Measurements from ENCODE around the gene RFX2. TPM values are rescaled to one million over a fixed set of nuclear protein-coding genes. Genes with fewer than 3 reads are reported as not detected.

Gene RFX2
- total and polyA plus RNA-seq, 9 of the 15 experiments (the other 6 are each of a cell fraction or from before 2014, with no cell fraction given), result 3.6 to 18.7 (median 8.7) TPM

- TF ChIP-seq MEF2A (IDR thresholded peaks at IDR 0.05; ENCODE audit: control insufficient read depth, low read depth, low read length) (no peak), FOXJ2 (tag; IDR thresholded peaks at IDR 0.05) (peak; percentile 100), ZNF699 (CRISPR knock-in tag; IDR thresholded peaks at IDR 0.05; ENCODE audit: insufficient replicate concordance) (no peak), C11orf30 (IDR thresholded peaks at IDR 0.05; ENCODE audit: low read depth) (no peak), RCOR1 (IDR thresholded peaks at IDR 0.05; ENCODE audit: borderline replicate concordance in 1 of 2, low read depth in 2 of 2, low read length in 2 of 2) (peak in 1 of 2 experiments; percentile 71; a peak in 2 of 4 replicates), MTA2 (IDR thresholded peaks at IDR 0.05; ENCODE audit: low read depth) (0 out of 2 replicates have a peak, but pooled peaks have one; percentile 39), MCM7 (IDR thresholded peaks at IDR 0.05) (no peak), THRAP3 (IDR thresholded peaks at IDR 0.05; ENCODE audit: borderline replicate concordance) (no peak), BRD9 (IDR thresholded peaks at IDR 0.05; ENCODE audit: low read depth, partially characterized antibody) (no peak), CHD2 (IDR thresholded peaks at IDR 0.05; ENCODE audit: low read depth, low read length) (no peak; the same call in 1 of the 2 replicates), NFYB (IDR thresholded peaks at IDR 0.05; ENCODE audit: extremely low read depth, insufficient read length) (no peak), CTBP1 (IDR thresholded peaks at IDR 0.05; ENCODE audit: borderline replicate concordance) (peak; percentile 63; the same call in 1 of the 2 replicates), BHLHE40 (IDR thresholded peaks at IDR 0.05; ENCODE audit: low read length) (peak; percentile 81), CBFA2T2 (conservative IDR thresholded peaks at IDR 0.05) (peak; percentile 45; the same call in 1 of the 2 replicates), NELFE (IDR thresholded peaks at IDR 0.05; ENCODE audit: insufficient read depth, insufficient read length) (no peak), HES1 (IDR thresholded peaks at IDR 0.05; ENCODE audit: low read depth) (peak; percentile 72; the same call in 1 of the 2 replicates), XRCC3 (IDR thresholded peaks at IDR 0.05) (no peak), KAT2B (IDR thresholded peaks at IDR 0.05; ENCODE audit: low read depth, low read length) (no peak), BRF1 (IDR thresholded peaks at IDR 0.05; ENCODE audit: borderline replicate concordance, extremely low read depth, insufficient read length) (no peak), GTF2E2 (tag; IDR thresholded peaks at IDR 0.05) (0 out of 2 replicates have a peak, but pooled peaks have one; percentile 32), HNRNPUL1 (IDR thresholded peaks at IDR 0.05; ENCODE audit: low read length) (no peak), ZNF57 (CRISPR knock-in tag; IDR thresholded peaks at IDR 0.05) (no peak), MEIS2 (IDR thresholded peaks at IDR 0.05; ENCODE audit: partially characterized antibody) (peak; percentile 91), PATZ1 (CRISPR knock-in tag; IDR thresholded peaks at IDR 0.05; ENCODE audit: borderline replicate concordance) (no peak), MTF1 (CRISPR knock-in tag; IDR thresholded peaks at IDR 0.05; ENCODE audit: borderline replicate concordance) (no peak), TSC22D4 (tag; IDR thresholded peaks at IDR 0.05) (no peak)
- TF ChIP-seq, protein P1, sequence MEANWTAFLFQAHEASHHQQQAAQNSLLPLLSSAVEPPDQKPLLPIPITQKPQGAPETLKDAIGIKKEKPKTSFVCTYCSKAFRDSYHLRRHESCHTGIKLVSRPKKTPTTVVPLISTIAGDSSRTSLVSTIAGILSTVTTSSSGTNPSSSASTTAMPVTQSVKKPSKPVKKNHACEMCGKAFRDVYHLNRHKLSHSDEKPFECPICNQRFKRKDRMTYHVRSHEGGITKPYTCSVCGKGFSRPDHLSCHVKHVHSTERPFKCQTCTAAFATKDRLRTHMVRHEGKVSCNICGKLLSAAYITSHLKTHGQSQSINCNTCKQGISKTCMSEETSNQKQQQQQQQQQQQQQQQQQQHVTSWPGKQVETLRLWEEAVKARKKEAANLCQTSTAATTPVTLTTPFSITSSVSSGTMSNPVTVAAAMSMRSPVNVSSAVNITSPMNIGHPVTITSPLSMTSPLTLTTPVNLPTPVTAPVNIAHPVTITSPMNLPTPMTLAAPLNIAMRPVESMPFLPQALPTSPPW (CRISPR knock-in tag; IDR thresholded peaks at IDR 0.05), result peak; percentile 94
These were observed 44.5 kb downstream of the RFX2 start (continued) for GRCh38 chr19:6065685-6066374.
